AG09309 (cell line): ENCODE measurements around the gene TNS1.

Source experiments
- DNase-seq: peaks from one replicate; pipeline ENCODE4 v3.0.0-alpha.2; 2010; ENCODE audit warnings: low read depth
- H3K4me3 ChIP-seq: 2 replicates; pipeline ENCODE4 v1.5.1; 2011; ENCODE audit warnings: mild to moderate bottlenecking, low read depth, low read length, moderate library complexity; ENCODE audit not compliant: control insufficient read depth
- TF ChIP-seq, protein P1 (sequence below): IDR thresholded peaks from 2 replicates; pipeline ENCODE4 v1.5.1; 2011; ENCODE audit warnings: mild to moderate bottlenecking, low read depth, low read length, inconsistent platforms; ENCODE audit not compliant: insufficient read depth, control insufficient read depth; ENCODE audit errors: missing control alignments

Gene TNS1

DNA sequence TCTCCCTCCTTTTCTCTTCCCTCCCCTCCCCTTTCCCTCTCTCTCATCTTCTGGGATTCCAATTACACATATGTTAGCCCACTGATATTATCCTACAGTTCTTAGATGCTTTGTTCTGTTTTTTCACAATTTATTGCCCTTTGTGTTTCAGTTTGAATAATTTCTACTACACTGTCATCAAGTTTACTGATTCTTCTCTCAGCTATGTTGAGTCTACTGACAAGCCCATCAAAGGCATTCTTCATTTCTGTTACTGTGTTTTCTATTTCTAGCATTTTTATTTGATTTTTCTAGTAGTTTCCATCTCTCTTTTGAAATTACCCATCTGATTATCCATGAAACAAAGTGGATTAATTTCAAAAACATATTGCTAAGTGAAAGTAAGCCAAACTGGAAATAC is 219.6 kb downstream of the TNS1 start:
- no peak for DNase-seq
- TF ChIP-seq, protein P1, sequence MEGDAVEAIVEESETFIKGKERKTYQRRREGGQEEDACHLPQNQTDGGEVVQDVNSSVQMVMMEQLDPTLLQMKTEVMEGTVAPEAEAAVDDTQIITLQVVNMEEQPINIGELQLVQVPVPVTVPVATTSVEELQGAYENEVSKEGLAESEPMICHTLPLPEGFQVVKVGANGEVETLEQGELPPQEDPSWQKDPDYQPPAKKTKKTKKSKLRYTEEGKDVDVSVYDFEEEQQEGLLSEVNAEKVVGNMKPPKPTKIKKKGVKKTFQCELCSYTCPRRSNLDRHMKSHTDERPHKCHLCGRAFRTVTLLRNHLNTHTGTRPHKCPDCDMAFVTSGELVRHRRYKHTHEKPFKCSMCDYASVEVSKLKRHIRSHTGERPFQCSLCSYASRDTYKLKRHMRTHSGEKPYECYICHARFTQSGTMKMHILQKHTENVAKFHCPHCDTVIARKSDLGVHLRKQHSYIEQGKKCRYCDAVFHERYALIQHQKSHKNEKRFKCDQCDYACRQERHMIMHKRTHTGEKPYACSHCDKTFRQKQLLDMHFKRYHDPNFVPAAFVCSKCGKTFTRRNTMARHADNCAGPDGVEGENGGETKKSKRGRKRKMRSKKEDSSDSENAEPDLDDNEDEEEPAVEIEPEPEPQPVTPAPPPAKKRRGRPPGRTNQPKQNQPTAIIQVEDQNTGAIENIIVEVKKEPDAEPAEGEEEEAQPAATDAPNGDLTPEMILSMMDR = no peak
- H3K4me3 ChIP-seq = no peak overlapping the region

DNA sequence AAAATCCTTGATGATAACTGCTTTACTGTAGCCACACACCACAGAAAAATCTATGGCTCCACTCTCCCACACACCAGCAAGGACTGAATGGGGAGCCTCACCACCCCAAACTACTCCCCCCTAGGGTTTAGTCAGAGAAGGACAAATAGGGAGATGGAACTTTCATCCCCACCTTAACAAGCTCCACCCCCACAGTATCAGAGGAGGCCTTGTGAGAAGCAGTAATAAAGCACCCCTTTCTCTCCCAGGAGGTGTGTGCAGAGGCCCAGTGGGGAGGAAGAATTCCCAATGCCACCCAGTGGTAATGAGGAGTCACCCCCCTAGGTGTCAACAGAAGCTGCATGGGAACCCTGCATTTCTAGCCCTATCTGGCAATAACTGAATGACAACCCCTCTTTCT is 224.9 kb downstream of the TNS1 start:
- TF ChIP-seq, protein P1 = no peak
- no peak for DNase-seq
- H3K4me3 ChIP-seq = no peak overlapping the region

DNA sequence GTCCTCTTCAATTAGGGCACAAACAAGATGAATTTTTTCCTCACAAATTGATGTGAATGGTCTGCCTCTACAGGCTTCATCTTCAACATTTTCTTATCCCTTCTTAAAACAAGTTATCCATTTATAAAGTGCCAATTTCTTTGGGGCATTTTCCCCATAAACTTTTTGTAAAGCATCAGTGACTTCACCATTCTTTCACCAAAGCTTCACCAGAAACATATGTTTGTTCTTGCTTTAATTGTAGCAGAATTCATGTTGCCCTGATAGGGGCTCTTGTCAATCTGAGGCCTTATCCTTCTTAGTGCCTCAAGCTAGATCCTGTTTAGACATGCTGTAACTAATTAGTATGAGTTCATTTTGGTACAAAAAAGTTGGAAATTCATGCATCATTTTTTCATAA is 226.2 kb downstream of the TNS1 start:
- no peak for DNase-seq
- TF ChIP-seq, protein P1 = no peak
- H3K4me3 ChIP-seq = no peak overlapping the region

DNA sequence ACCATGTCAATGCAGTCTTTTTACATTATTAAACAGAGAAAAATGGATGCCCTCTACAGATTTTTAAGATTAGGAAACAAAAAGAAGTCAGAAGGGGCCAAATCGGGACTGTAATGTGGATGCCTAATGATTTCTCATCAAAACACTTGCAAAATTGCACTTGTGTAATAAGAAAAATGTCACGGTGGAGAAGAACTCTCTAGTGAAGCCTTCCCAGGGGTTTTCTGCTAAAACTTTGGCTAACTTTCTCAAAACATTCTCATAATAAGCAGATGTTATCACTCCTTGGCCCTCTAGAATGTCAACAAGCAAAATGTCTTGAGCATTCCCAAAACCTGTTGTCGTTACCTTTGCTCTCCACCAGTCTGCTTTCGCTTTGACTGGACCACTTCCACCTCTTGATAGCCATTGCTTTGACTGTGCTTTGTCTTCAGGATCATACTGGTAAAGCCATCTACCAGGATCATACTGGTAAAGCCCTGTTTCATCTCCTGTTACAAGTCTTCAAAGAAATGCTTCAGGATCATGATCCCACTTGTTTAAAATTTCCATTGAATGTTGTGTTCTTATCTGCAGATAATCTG is 226.8 kb downstream of the TNS1 start:
- TF ChIP-seq, protein P1 = no peak
- no peak overlapping the region for H3K4me3 ChIP-seq
- no peak for DNase-seq

DNA sequence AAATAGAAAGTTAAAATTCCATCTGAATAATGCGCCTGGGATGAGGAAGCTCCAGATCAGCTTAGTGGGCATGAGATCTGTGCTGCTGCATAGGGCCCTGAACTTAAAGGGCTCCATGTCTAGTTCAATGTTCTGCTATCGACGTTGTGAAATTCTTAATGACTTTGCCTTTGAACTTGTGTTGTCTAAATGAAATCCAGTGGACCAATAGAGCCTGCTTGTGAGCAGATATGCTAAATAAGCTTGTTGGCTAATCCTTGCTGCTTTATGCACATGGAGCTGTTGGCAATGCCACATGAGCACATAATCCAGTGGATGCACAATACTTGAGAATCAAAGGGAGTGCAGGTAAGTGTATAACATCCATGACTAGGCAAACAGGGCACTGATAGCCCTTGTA is 228.6 kb downstream of the TNS1 start:
- H3K4me3 ChIP-seq = no peak overlapping the region
- TF ChIP-seq, protein P1 = no peak
- no peak for DNase-seq

DNA sequence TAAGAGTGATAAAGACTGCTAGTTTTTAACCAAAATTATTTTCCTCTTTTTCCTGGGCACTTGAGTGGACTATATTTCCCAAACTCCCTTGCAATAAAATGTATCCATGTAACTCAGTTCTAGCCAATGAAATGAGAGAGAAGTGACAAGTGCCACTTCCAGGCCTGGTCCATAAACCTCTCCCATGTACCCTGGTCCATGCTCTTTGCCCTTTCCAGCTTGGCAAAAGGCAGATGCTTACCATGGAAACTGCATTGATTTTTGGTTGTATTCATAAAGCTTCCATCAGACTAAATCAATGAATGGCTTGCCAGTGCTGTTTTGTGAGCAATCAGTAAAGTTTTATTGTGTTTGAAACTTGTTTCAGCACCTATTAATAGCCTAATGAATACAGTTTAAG is 229.3 kb downstream of the TNS1 start:
- DNase-seq = no peak
- TF ChIP-seq, protein P1 = no peak
- H3K4me3 ChIP-seq = no peak overlapping the region

DNA sequence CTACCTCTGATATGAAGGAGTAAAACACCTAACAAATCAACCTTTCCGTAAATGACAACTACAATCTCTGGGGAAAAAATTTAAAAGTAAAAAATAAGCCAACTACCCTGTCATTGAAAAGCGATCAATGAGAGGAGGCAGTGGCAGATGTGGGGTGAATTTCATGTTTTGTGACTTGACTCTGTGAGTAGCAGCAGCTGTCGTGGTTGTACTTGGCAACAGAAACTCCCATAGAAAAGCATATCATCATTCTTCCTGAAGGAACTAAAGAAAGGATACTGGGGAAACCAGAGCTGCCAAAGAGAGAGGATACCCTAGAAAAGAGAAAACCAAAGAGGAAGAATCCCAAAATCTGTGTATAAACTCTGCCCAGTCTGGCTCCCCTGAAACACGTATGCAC is 236.4 kb downstream of the TNS1 start:
- TF ChIP-seq, protein P1 = no peak
- no peak for DNase-seq
- H3K4me3 ChIP-seq = no peak overlapping the region
